ENCODE results near the gene SNRPB. TPM values are rescaled to one million over a fixed set of nuclear protein-coding genes. Genes with fewer than 3 reads are reported as not detected.

The SNRPB gene
- total RNA-seq, 1 experiment from 2014 or later, result 664 TPM

DNA sequence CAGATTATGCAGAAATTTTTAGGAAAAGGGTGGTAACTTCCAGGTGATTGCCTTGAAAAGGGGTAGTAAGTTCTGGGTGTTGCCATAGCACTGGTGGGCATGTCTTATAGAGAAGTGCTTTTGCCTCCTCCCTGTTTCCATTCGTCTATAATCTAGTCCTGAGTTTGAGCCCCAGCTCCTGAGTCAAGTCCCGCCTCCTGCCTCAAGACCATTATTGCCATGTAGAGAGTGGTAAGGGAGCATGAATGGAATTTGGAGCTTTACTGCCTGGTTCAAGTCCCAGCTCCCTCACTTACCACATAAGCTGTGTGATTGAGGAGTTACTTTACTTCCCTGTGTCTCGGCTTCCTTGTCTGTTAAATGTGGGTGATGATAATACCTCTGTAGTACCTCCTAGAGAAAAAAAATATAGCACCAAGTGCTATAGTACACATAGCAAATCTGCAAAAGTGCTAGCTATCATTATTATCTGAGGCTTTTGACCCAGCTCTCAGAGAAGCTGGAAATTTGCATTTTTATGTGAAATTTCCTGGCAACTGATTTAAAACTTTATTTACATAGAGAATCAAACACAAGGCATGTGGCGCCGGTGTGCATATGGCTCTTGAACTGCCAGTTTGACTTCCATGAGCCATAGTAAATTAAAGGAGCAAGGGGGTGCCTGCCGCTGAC, 53.9 kb downstream of the SNRPB start:
- DNase-seq (no peak), ATAC-seq (no peak)
- H3K9me3 ChIP-seq (ENCODE audit: low read length), result no peaks in the 10 kb centered on the region
- POLR2A ChIA-PET (ENCODE audit: unreplicated experiment), result interaction anchor here (0.6 kb wide), 1 partner anchor 8 kb away, joined by 4 read pairs; no protein-coding TSS in a partner anchor
- intact Hi-C loops (cut with micrococcal nuclease), result no loop called here
- CTCF ChIA-PET, result no interaction called here
- peaks cover 60% of the 10 kb centered on the region for H3K27me3 ChIP-seq (ENCODE audit: low read length)
- H3K9me2 ChIP-seq (replicated peaks; ENCODE audit: low read length), result no peaks in the 10 kb centered on the region
- H3K36me3 ChIP-seq (ENCODE audit: low read depth, low read length), result no peaks in the 10 kb centered on the region
- no peaks in the 10 kb centered on the region for H3F3A ChIP-seq (ENCODE audit: low read length, unreplicated experiment)
- H3K27ac ChIP-seq (ENCODE audit: low read length), result no peak overlapping the region
- H3K9ac ChIP-seq (ENCODE audit: low read length), result no peak overlapping the region
- H3K4me3 ChIP-seq (ENCODE audit: low read length), result no peak overlapping the region
- no peak overlapping the region for H3K4me2 ChIP-seq (ENCODE audit: low read length)
- H3K4me1 ChIP-seq (ENCODE audit: insufficient read depth, low read length), result no peaks in the 10 kb centered on the region
- BruUV-seq (replicated peaks), result no TSS peak
- no peak overlapping the region for H2AFZ ChIP-seq (ENCODE audit: low read length)
- H3K79me2 ChIP-seq (ENCODE audit: low read length), result no peaks in the 10 kb centered on the region
- no peaks in the 10 kb centered on the region for H4K20me1 ChIP-seq (ENCODE audit: low read length)
- TF ChIP-seq EZH2 (IDR thresholded peaks at IDR 0.05; ENCODE audit: low read length, unreplicated experiment) (no peak), EZH2phosphoT487 (IDR thresholded peaks at IDR 0.05; ENCODE audit: borderline replicate concordance, low read length) (no peak)
- TF ChIP-seq, protein P1, sequence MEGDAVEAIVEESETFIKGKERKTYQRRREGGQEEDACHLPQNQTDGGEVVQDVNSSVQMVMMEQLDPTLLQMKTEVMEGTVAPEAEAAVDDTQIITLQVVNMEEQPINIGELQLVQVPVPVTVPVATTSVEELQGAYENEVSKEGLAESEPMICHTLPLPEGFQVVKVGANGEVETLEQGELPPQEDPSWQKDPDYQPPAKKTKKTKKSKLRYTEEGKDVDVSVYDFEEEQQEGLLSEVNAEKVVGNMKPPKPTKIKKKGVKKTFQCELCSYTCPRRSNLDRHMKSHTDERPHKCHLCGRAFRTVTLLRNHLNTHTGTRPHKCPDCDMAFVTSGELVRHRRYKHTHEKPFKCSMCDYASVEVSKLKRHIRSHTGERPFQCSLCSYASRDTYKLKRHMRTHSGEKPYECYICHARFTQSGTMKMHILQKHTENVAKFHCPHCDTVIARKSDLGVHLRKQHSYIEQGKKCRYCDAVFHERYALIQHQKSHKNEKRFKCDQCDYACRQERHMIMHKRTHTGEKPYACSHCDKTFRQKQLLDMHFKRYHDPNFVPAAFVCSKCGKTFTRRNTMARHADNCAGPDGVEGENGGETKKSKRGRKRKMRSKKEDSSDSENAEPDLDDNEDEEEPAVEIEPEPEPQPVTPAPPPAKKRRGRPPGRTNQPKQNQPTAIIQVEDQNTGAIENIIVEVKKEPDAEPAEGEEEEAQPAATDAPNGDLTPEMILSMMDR (conservative IDR thresholded peaks at IDR 0.05; ENCODE audit: low read depth, low read length), result no peak

Other genes starting within 250 kb of the SNRPB start
- not detected in 2 replicates for gene TGM3, start 174.8 kb downstream of the SNRPB start, total RNA-seq (2014; rRNA removed)
- not detected in 2 replicates for gene TGM6, start 89.9 kb downstream of the SNRPB start, total RNA-seq (2014; rRNA removed)
- 7.7 and 8.2 TPM in 2 replicates for gene ZNF343, start 38.1 kb upstream of the SNRPB start, total RNA-seq (2014; rRNA removed)
- gene TMC2, start 65.8 kb upstream of the SNRPB start, total RNA-seq (2014; rRNA removed), result not detected in 2 replicates
- 570 and 642 TPM in 2 replicates for gene NOP56, start 181.8 kb upstream of the SNRPB start, total RNA-seq (2014; rRNA removed)
- gene IDH3B, start 193.4 kb upstream of the SNRPB start, total RNA-seq (2014; rRNA removed), result 261 and 269 TPM in 2 replicates
- 0.98 and 1.8 TPM in 2 replicates for gene EBF4, start 222.0 kb upstream of the SNRPB start, total RNA-seq (2014; rRNA removed)

Measured in PC-3 (cell line).